Neural cell (in vitro differentiated cells): Measurements from ENCODE around the gene ASB10. TPM values are rescaled to one million over a fixed set of nuclear protein-coding genes. Genes with fewer than 3 reads are reported as not detected.

Experiments used
- H2AFZ ChIP-seq: fragments of 200-600, 300-800 bp; sonication (generic), shearing (Covaris generic); 2 replicates; pipeline ENCODE4 v1.6.0; 2014; ENCODE audit warnings: low read depth, mild to moderate bottlenecking, antibody characterized with exemption, low read length, moderate library complexity
- H3F3A ChIP-seq: fragments of 200-600 bp; shearing (Covaris generic); 2 replicates; pipeline ENCODE4 v1.6.1; 2016; ENCODE audit warnings: mild to moderate bottlenecking, moderate library complexity, mixed read lengths, antibody characterized with exemption, low read length; ENCODE audit not compliant: insufficient read depth, poor library complexity, severe bottlenecking
- H3K27ac ChIP-seq: fragments of 200-600, 300-800 bp; sonication (generic), shearing (Covaris generic); 2 replicates; pipeline ENCODE4 v1.5.1; 2014; ENCODE audit warnings: mild to moderate bottlenecking, low read length, moderate library complexity
- H3K27me3 ChIP-seq: fragments of 300-800, 200-600 bp; sonication (generic), shearing (Covaris generic); 2 replicates; pipeline ENCODE4 v1.6.0; 2014; ENCODE audit warnings: mild to moderate bottlenecking, low read depth, low read length, moderate library complexity; ENCODE audit not compliant: insufficient read depth
- H3K36me3 ChIP-seq: fragments of 300-800, 200-600 bp; sonication (generic), shearing (Covaris generic); 2 replicates; pipeline ENCODE4 v1.5.1; 2014; ENCODE audit warnings: mild to moderate bottlenecking, antibody characterized with exemption, low read length, moderate library complexity; ENCODE audit not compliant: insufficient read depth
- H3K4me2 ChIP-seq: fragments of 300-800, 200-600 bp; sonication (generic), shearing (Covaris generic); 2 replicates; pipeline ENCODE4 v1.6.0; 2014; ENCODE audit warnings: mild to moderate bottlenecking, low read length
- H3K4me3 ChIP-seq: fragments of 300-800, 200-600 bp; sonication (generic), shearing (Covaris generic); 2 replicates; pipeline ENCODE4 v1.5.1; 2014; ENCODE audit warnings: mild to moderate bottlenecking, low read length, moderate library complexity
- H3K79me2 ChIP-seq: fragments of 200-600 bp; shearing (Covaris generic); replicated peaks from 2 replicates; pipeline ENCODE4 v1.6.0; 2014; ENCODE audit warnings: mild to moderate bottlenecking, low read length, moderate library complexity; ENCODE audit not compliant: insufficient read depth
- H3K9ac ChIP-seq: fragments of 300-800, 200-600 bp; sonication (generic), shearing (Covaris generic); 2 replicates; pipeline ENCODE4 v1.6.1; 2016; ENCODE audit warnings: mild to moderate bottlenecking, low read length, mixed read lengths
- H3K9me2 ChIP-seq: fragments of 200-600 bp; shearing (Covaris generic); 2 replicates; pipeline ENCODE4 v1.6.1; 2016; ENCODE audit warnings: mild to moderate bottlenecking, low read length, mixed read lengths; ENCODE audit not compliant: insufficient read depth
- H3K9me3 ChIP-seq: fragments of 200-600, 300-800 bp; sonication (generic), shearing (Covaris generic); 2 replicates; pipeline ENCODE4 v1.6.1; 2016; ENCODE audit warnings: mild to moderate bottlenecking, mixed run types, low read length, moderate library complexity, mixed read lengths
- H4K20me1 ChIP-seq: fragments of 200-600 bp; shearing (Covaris generic); 2 replicates; pipeline ENCODE4 v1.6.1; 2016; ENCODE audit warnings: mild to moderate bottlenecking, mixed run types; ENCODE audit not compliant: insufficient read depth
- EP300 ChIP-seq: fragments of 450-650 bp; conservative IDR thresholded peaks from 2 replicates; pipeline ENCODE4 v1.6.1; 2014; ENCODE audit warnings: antibody characterized with exemption, mild to moderate bottlenecking, moderate library complexity; ENCODE audit not compliant: poor library complexity, severe bottlenecking
- EZH2 ChIP-seq: fragments of 200-600, 300-800 bp; shearing (Covaris generic), sonication (generic); IDR thresholded peaks from 2 replicates; pipeline ENCODE4 v1.6.1; 2014; ENCODE audit warnings: antibody characterized with exemption, low read length, borderline replicate concordance, mild to moderate bottlenecking; ENCODE audit not compliant: insufficient read depth, poor library complexity, severe bottlenecking
- MXI1 ChIP-seq: fragments of 450-650 bp; conservative IDR thresholded peaks from 2 replicates; pipeline ENCODE4 v1.6.1; 2014; ENCODE audit warnings: antibody characterized with exemption, mild to moderate bottlenecking; ENCODE audit not compliant: poor library complexity, severe bottlenecking
- POLR2AphosphoS5 ChIP-seq: IDR thresholded peaks from 2 replicates; pipeline ENCODE4 v1.6.1; 2012
- RAD21 ChIP-seq: fragments of 450-650 bp; conservative IDR thresholded peaks from 2 replicates; pipeline ENCODE4 v1.6.1; 2014; ENCODE audit warnings: antibody characterized with exemption, mild to moderate bottlenecking, moderate library complexity
- REST ChIP-seq: IDR thresholded peaks from 2 replicates; pipeline ENCODE4 v1.6.1; 2012; ENCODE audit warnings: borderline replicate concordance
- SMC3 ChIP-seq: fragments of 450-650 bp; conservative IDR thresholded peaks from 2 replicates; pipeline ENCODE4 v1.6.1; 2014; ENCODE audit warnings: antibody characterized with exemption, mild to moderate bottlenecking, moderate library complexity; ENCODE audit not compliant: poor library complexity
- TAF1 ChIP-seq: IDR thresholded peaks from 2 replicates; pipeline ENCODE4 v1.6.1; 2012; ENCODE audit warnings: low read depth
- polyA plus RNA-seq: library from polyadenylated mRNA; depleted of rRNA; stranded (reverse); fragments of >200 nt; gene quantifications from 2 replicates; pipeline ENCODE4 v1.2.3, GENCODE V29; 2014
- TF ChIP-seq, protein P1 (sequence below): fragments of 450-650 bp; IDR thresholded peaks from 2 replicates; pipeline ENCODE4 v1.5.1; 2014; ENCODE audit warnings: antibody characterized with exemption, mild to moderate bottlenecking, moderate library complexity; ENCODE audit not compliant: poor library complexity, severe bottlenecking

The ASB10 gene
- polyA plus RNA-seq, 1 donor from 2014 or later = not detected

GRCh38 chr7:151211155-151211772 lies 24.2 kb upstream of the ASB10 start:
- Histone ChIP-seq H3K9ac (no peak overlapping the region), H3F3A (no peaks in the 10 kb centered on the region), H3K79me2 (no peaks in the 10 kb centered on the region), H3K9me2 (no peaks in the 10 kb centered on the region), H2AFZ (no peak overlapping the region), H3K27ac (no peak overlapping the region), H3K9me3 (no peaks in the 10 kb centered on the region), H3K36me3 (no peaks in the 10 kb centered on the region), H3K4me2 (no peak overlapping the region), H3K4me3 (no peak overlapping the region), H3K27me3 (no peaks in the 10 kb centered on the region), H4K20me1 (no peaks in the 10 kb centered on the region)
- TF ChIP-seq EZH2 (no peak), RAD21 (no peak), SMC3 (no peak)

GRCh38 chr7:151210087-151210854 lies 23.2 kb upstream of the ASB10 start, which contains the start of gene H2BK1:
TSS of gene H2BK1 (minus strand) at chr7:151210488. CDS start at chr7:151210318, 170 bp downstream.
- Histone ChIP-seq H3K79me2 (no peaks in the 10 kb centered on the region), H3K4me2 (no peak within 1 kb of the TSS), H3K27ac (no peak within 1 kb of the TSS), H3F3A (no peaks in the 10 kb centered on the region), H3K9me3 (no peaks in the 10 kb centered on the region), H3K36me3 (no peaks in the 10 kb centered on the region), H3K9me2 (no peaks in the 10 kb centered on the region), H4K20me1 (no peaks in the 10 kb centered on the region), H2AFZ (no peak within 1 kb of the TSS), H3K27me3 (no peaks in the 10 kb centered on the region), H3K4me3 (no peak within 1 kb of the TSS), H3K9ac (no peak within 1 kb of the TSS)
- TF ChIP-seq EZH2 (no peak), SMC3 (no peak), TAF1 (no peak), POLR2AphosphoS5 (no peak), EP300 (no peak), RAD21 (no peak), MXI1 (no peak), REST (no peak)
- TF ChIP-seq, protein P1, sequence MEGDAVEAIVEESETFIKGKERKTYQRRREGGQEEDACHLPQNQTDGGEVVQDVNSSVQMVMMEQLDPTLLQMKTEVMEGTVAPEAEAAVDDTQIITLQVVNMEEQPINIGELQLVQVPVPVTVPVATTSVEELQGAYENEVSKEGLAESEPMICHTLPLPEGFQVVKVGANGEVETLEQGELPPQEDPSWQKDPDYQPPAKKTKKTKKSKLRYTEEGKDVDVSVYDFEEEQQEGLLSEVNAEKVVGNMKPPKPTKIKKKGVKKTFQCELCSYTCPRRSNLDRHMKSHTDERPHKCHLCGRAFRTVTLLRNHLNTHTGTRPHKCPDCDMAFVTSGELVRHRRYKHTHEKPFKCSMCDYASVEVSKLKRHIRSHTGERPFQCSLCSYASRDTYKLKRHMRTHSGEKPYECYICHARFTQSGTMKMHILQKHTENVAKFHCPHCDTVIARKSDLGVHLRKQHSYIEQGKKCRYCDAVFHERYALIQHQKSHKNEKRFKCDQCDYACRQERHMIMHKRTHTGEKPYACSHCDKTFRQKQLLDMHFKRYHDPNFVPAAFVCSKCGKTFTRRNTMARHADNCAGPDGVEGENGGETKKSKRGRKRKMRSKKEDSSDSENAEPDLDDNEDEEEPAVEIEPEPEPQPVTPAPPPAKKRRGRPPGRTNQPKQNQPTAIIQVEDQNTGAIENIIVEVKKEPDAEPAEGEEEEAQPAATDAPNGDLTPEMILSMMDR = no peak
